Upper lobe of left lung (tissue), 4 donors: ENCODE measurements around the gene CABLES2.

Source experiments
- EP300 ChIP-seq, 4 donors: sonication (generic); formaldehyde crosslinking; IDR thresholded peaks; one replicate each; pipeline ENCODE4 v1.5.1; 2017; ENCODE audit warnings: antibody characterized with exemption in 4 of 4, control low read depth in 2 of 4
- POLR2A ChIP-seq, 4 donors: fragments of 450-650 bp; IDR thresholded peaks; one replicate each; pipeline ENCODE4 v1.5.1; 2016 to 2017; ENCODE audit warnings: antibody characterized with exemption in 4 of 4, mild to moderate bottlenecking in 2 of 4
- POLR2AphosphoS5 ChIP-seq, 2 donors: sonication (generic); formaldehyde crosslinking; IDR thresholded peaks; one replicate each; pipeline ENCODE4 v1.5.1; 2017; ENCODE audit warnings: antibody characterized with exemption in 2 of 2
- TF ChIP-seq, protein P1 (sequence below), 6 experiments: fragments of 450-650 bp in 4 of 6; fragments of 200-600 bp in 2 of 6; sonication (generic) in 2 of 6; IDR thresholded peaks; one replicate each; pipeline ENCODE4 v1.5.1; 2016 to 2019; ENCODE audit warnings: antibody characterized with exemption in 6 of 6

DNA sequence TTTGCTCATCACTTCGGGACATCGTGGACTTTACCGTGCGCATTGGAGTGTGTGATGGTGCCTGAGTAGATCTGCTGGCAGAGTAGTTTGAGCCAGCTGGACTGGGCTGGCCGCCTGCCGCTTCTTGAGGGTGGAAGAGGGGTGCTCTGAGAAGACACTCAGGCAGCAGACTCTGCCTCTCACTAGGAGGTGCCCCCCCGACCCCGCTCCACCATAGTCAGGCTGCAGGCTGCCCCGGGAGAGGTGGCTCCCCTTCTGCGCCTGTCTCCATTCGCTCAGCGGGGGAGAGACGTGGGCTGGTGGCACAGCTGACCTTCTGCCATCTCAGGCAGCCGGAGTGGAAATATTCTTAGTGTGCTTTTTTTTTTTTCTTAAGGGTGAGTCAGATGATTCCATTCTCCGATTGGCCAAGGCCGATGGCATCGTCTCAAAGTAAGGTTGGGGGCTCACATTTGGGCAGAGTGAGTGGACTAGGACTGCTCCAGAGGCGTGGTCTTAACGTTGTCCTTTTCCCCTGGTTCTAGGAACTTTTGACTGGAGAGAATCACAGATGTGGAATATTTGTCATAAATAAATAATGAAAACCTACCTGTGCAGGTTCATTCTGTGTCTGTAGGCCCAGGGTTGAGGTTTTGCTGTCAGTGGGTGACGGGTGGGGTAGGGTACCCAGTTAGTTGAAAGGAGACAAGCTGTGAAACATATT, 19.0 kb downstream of the CABLES2 start:
- TF ChIP-seq, protein P1, sequence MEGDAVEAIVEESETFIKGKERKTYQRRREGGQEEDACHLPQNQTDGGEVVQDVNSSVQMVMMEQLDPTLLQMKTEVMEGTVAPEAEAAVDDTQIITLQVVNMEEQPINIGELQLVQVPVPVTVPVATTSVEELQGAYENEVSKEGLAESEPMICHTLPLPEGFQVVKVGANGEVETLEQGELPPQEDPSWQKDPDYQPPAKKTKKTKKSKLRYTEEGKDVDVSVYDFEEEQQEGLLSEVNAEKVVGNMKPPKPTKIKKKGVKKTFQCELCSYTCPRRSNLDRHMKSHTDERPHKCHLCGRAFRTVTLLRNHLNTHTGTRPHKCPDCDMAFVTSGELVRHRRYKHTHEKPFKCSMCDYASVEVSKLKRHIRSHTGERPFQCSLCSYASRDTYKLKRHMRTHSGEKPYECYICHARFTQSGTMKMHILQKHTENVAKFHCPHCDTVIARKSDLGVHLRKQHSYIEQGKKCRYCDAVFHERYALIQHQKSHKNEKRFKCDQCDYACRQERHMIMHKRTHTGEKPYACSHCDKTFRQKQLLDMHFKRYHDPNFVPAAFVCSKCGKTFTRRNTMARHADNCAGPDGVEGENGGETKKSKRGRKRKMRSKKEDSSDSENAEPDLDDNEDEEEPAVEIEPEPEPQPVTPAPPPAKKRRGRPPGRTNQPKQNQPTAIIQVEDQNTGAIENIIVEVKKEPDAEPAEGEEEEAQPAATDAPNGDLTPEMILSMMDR (IDR thresholded peaks at IDR 0.05) = no peak
- TF ChIP-seq POLR2A (IDR thresholded peaks at IDR 0.05) = no peak
- TF ChIP-seq POLR2AphosphoS5 (IDR thresholded peaks at IDR 0.05) = no peak
- TF ChIP-seq EP300 (IDR thresholded peaks at IDR 0.05) = no peak
